NCI-H2196 treated with DMSO at 0.1 percent for 48 hours (cell line): ENCODE results near the gene CRTC3.
"Not testable (repeated sequence)": the region's sequence is repeated elsewhere in the genome, so short reads cannot be mapped to it uniquely, and the experiment has no call there.

Experiments used
- DNase-seq: peaks from one replicate; lab custom pipeline; 2025; ENCODE audit not compliant: unreplicated experiment; lab: John Stamatoyannopoulos, UW

CRTC3 gene

GRCh38 chr15:90645873-90646575, 116.3 kb downstream of the CRTC3 start:
- no peak for DNase-seq

DNA sequence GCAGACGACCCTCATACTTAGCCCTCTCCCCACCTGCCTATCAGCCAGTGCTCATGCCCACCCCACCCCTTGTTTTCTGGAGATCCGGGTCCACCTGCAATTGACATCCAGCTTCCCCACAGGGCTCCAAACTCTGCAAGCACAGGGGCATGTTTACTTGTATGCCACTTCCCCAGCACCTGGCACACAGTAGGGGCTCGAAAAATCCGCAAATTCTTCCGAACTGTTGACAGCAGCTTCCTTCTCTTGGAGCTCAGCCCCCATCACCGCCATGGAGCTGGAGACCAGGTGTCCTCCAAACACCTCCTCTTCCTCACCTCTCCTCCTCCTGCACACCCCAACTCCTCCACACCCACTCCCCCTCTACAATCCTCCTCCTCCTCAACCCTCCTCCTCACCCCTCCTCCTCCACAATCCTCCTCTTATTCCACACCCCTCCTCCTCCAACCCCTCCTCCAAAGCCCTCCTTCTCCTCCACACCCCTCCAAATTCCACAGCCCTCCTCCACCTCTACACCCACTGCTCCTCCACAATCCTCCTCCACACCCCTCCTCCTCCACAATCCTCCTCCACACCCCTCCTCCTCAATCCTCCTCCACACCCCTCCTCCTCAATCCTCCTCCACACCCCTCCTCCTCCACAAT, 117.1 kb downstream of the CRTC3 start:
- no peak for DNase-seq

DNA sequence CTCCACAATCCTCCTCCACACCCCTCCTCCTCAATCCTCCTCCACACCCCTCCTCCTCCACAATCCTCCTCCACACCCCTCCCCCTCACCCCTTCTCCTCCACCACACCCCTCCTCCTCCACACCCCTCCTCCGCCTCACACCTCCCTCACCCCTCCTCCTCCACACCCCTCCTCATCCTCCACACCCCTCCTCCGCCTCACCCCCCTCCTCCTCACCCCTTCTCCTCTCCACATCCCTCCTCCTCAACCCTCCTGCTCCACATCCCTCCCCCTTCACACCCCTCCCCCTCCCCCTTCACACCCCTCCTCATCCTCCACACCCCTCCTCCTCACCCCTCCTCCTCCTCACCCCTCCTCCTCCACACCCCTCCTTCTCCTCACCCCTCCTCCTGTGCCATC, 117.6 kb downstream of the CRTC3 start:
- DNase-seq, result no peak

GRCh38 chr15:90648137-90649070, 118.7 kb downstream of the CRTC3 start:
- no peak for DNase-seq

- DNase-seq, result no peak
Observed at GRCh38 chr15:90650117-90650955, 120.6 kb downstream of the CRTC3 start.

GRCh38 chr15:90650956-90651689, 121.4 kb downstream of the CRTC3 start:
- no peak for DNase-seq

DNA sequence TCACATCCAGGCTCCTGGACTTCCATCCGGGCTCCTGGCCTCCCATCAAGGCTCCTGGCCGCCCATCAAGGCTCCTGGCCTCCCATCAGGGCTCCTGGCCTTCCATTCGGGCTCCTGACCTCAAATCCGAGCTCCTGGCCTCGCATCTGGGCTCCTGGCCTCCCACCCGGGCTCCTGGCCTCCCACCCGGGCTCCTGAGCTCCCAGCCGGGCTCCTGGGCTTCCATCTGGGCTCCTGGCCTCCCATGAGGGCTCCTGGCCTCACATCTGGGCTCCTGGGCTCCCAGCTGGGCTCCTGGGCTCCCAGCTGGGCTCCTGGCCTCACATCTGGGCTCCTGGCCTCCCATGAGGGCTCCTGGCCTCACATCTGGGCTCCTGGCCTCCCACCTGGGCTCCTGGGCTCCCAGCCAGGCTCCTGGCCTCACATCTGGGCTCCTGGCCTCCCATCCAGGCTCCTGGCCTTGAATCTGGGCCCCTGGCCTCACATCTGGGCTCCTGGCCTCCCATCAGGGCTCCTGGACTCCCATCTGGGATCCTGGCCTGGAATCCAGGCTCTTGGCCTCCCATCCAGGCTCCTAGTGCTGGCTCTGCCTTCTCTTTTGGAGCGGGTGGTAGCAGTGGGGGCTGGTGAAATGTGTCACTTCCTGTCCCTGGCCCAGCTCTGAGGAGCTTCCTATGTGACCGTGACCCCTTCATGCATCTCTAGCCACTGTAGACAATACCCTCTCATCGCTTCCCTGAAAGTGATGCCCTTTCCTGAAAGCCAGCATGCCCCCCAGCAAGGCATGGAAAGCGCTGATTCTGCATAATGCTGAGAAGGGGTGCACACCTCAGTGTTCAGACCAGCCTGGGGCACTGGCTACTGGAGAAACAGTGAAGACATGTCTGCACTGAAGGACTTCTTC, 124.8 kb downstream of the CRTC3 start:
- no peak for DNase-seq

DNA sequence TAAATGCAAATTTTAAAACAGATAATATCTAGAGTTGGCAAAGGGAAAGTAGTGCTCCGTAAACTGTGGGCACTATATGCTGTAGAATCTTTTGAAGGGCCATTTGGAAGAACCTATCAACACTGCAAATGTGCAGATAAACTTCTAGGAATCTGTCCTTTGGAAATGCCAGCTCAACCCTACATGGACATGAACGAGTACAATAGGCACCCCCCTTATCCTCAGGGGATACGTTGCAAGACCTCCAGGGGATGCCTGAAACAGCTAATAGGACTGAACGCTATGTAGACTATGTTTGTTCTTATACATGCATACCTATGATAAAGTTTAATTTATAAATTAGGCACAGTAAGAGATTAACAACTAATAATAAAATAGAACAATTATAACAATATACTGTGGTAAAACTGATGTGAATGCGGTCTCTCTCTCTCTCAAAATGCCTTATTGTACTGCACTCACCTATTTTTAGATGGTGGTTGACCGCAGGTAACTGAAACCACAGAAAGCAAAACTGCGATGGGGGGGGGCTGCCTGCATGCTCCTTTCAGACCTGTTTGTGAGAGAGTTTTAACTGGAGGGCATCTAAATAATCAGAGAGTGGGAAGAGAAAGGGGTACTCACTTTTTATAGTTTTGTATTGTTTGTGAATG, 127.9 kb downstream of the CRTC3 start:
- DNase-seq, result not testable (repeated sequence)

- no peak for DNase-seq
Observed at GRCh38 chr15:90659481-90659880, 129.8 kb downstream of the CRTC3 start.

- no peak for DNase-seq
Observed at GRCh38 chr15:90660195-90660998, 130.7 kb downstream of the CRTC3 start.

DNA sequence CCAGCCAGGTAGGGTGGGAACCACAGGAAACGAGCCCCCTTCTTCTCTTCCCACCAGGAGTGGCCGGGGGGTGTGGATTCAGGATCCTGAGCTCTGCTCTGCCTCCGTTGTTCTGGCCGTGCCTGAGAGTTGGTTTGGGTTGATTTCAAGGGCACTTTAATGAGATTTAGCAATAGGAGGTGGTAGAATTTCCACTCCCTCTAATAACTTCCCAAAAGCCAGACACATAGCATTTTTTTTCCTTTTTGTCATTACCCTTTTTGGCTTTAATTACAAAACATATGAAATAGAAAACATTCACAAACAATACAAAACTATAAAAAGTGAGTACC, 131.2 kb downstream of the CRTC3 start:
- not testable (repeated sequence) for DNase-seq

- not testable (repeated sequence) for DNase-seq
Observed at GRCh38 chr15:90664081-90664461, 134.3 kb downstream of the CRTC3 start.

DNA sequence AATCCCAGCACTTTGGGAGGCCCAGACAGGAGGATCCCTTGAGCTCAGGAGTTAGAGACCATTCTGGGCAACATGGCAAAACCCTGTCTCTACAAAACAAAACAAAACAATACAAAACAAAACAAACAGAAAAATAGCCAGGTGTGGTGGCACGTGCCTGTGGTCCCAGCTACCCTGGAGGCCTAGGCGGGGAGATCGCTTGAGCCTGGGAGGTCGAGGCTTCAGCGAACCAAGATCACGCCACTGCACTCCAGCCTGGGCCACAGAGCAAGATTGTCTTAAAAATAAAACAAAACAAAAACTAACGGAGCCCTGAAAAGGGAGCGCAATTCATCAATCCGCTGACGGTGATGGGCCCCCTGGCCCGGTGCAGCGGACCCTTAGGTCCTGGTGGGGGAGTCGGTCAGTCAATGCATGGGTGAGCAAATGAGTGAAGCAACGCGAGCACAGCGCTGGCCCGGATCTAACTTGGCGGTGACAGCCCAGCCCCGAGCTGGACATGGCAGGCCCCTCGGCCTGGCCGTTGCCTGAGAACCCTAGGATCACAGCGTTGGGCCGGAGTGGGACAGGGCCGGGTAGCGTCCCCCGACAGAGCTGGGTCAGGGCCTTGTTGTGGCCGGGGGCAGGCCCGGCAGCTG, 135.0 kb downstream of the CRTC3 start:
- no peak for DNase-seq

- no peak for DNase-seq
Observed at GRCh38 chr15:90665288-90666134, 135.8 kb downstream of the CRTC3 start.

DNA sequence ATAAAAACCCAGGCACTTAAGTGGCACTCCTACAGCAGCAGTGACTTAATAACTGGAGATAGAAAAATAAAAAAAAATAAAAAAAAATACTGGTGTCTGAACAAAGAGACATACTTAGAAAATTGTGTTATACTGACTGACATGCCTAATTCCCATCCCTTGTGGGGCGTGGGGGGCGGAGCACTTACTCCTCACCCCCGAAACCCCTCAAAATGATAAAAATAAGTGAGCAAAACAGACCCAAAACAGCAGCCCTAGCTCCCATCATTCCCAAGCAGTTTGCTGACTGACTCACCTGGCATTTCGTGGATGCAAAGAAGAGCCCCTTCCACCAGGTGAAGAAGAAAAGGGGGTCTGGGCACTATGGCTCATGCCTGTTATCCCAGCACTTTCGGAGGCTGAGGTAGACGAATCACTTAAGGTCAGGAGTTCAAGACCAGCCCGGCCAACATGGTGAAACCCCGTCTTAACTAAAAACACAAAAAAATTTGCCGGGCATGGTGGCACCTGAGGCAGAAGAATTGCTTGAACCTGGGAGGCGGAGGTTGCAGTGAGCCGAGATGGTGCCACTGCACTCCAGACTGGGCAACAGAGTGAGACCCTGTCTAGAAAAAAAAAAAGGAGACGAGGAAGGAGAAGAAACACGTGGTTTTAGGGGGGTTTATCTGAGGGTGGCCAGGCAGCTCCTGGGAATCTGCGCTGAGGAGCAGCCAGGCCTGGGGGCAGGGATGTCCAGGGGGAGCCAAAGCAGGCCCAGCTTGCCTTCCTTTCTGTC, 136.6 kb downstream of the CRTC3 start:
- DNase-seq, result no peak
